ENCODE measurements around the gene ZNF318.
"Not testable (repeated sequence)": the region's sequence is repeated elsewhere in the genome, so short reads cannot be mapped to it uniquely, and the experiment has no call there.

ZNF318 gene

GRCh38 chr6:43308101-43308989 is 61.1 kb downstream of the ZNF318 start, which contains the start of gene CRIP3:
Gene CRIP3, minus strand, starts transcription at chr6:43308826. Its CDS starts 34 bp downstream, at chr6:43308792.
- TF ChIP-seq CTCF (IDR thresholded peaks at IDR 0.05; ENCODE audit: extremely low read depth, insufficient read depth, missing control alignments): peak; percentile 55
- DNase-seq (ENCODE audit: low spot score): peak; percentile 29
- in situ Hi-C loops (cut with MboI; ENCODE audit: low pct_unique_long_range_greater_than_20kb, low sequenced_read_pairs, unreplicated experiment): no loop called here

GRCh38 chr6:43307451-43308100 is 61.9 kb downstream of the ZNF318 start:
- in situ Hi-C loops (cut with MboI; ENCODE audit: low pct_unique_long_range_greater_than_20kb, low sequenced_read_pairs, unreplicated experiment): no loop called here
- TF ChIP-seq CTCF (IDR thresholded peaks at IDR 0.05; ENCODE audit: extremely low read depth, insufficient read depth, missing control alignments): no peak
- no peak for DNase-seq (ENCODE audit: low spot score)

- in situ Hi-C loops (cut with MboI; ENCODE audit: low pct_unique_long_range_greater_than_20kb, low sequenced_read_pairs, unreplicated experiment): no loop called here
- no peak for DNase-seq (ENCODE audit: low spot score)
- TF ChIP-seq CTCF (IDR thresholded peaks at IDR 0.05; ENCODE audit: extremely low read depth, insufficient read depth, missing control alignments): no peak
Measured at GRCh38 chr6:43306086-43306485, 63.4 kb downstream of the ZNF318 start.

- no peak for TF ChIP-seq CTCF (IDR thresholded peaks at IDR 0.05; ENCODE audit: extremely low read depth, insufficient read depth, missing control alignments)
- no peak for DNase-seq (ENCODE audit: low spot score)
- in situ Hi-C loops (cut with MboI; ENCODE audit: low pct_unique_long_range_greater_than_20kb, low sequenced_read_pairs, unreplicated experiment): no loop called here
Measured at GRCh38 chr6:43304882-43305281, 64.6 kb downstream of the ZNF318 start.

GRCh38 chr6:43304361-43304760 is 65.1 kb downstream of the ZNF318 start:
- in situ Hi-C loops (cut with MboI; ENCODE audit: low pct_unique_long_range_greater_than_20kb, low sequenced_read_pairs, unreplicated experiment): no loop called here
- TF ChIP-seq CTCF (IDR thresholded peaks at IDR 0.05; ENCODE audit: extremely low read depth, insufficient read depth, missing control alignments): no peak
- no peak for DNase-seq (ENCODE audit: low spot score)

GRCh38 chr6:43303751-43304331 is 65.6 kb downstream of the ZNF318 start:
- no peak for DNase-seq (ENCODE audit: low spot score)
- in situ Hi-C loops (cut with MboI; ENCODE audit: low pct_unique_long_range_greater_than_20kb, low sequenced_read_pairs, unreplicated experiment): no loop called here
- no peak for TF ChIP-seq CTCF (IDR thresholded peaks at IDR 0.05; ENCODE audit: extremely low read depth, insufficient read depth, missing control alignments)

- DNase-seq (ENCODE audit: low spot score); in situ Hi-C loops (cut with MboI; ENCODE audit: low pct_unique_long_range_greater_than_20kb, low sequenced_read_pairs, unreplicated experiment): not testable (repeated sequence)
Measured at GRCh38 chr6:43303006-43303405, 66.4 kb downstream of the ZNF318 start.
